H1 (cell line): Measurements from ENCODE around the gene SEPTIN2.

Experiments used
- HDAC2 ChIP-seq, 2 experiments: fragments of 300-600 bp in 1 of 2; sonication (generic) in 1 of 2; IDR thresholded peaks; 2 replicates each; pipeline ENCODE4 v1.6.1; 2011 to 2012; ENCODE audit warnings: low read depth in 2 of 2, low read length in 2 of 2, mild to moderate bottlenecking in 2 of 2, moderate library complexity in 2 of 2, borderline replicate concordance in 1 of 2, inconsistent platforms in 1 of 2
- YY1 ChIP-seq: IDR thresholded peaks from 2 replicates; pipeline ENCODE4 v1.6.1; 2011; ENCODE audit warnings: low read depth, mild to moderate bottlenecking, low read length
- TF ChIP-seq, protein P1 (sequence below), 3 experiments: IDR thresholded peaks; 1 replicate in 2 of 3; 2 replicates in 1 of 3; pipeline versions ENCODE4 v1.5.1 to v1.6.1; 2011; ENCODE audit warnings: low read length in 3 of 3, mild to moderate bottlenecking in 3 of 3, inconsistent platforms in 2 of 3, low read depth in 1 of 3, moderate library complexity in 1 of 3; ENCODE audit not compliant: insufficient read depth in 1 of 3; ENCODE audit errors: control extremely low read depth in 1 of 3

DNA sequence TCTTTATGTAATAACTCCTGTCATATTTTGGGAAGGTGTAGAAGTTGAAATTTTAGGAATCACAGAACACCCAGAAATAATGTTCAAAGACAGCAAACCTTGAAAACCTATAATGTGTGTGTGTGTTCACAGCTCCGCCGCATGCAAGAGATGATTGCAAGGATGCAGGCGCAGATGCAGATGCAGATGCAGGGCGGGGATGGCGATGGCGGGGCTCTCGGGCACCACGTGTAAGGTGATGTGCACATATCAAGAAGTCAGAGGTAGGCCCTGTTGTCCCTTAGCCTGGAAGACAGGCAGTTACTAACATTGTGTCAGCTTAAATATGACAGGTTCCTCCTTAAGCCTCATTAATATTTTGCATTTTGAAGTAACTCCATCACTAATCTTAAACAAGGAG is 34.2 kb downstream of the SEPTIN2 start:
- TF ChIP-seq, protein P1, sequence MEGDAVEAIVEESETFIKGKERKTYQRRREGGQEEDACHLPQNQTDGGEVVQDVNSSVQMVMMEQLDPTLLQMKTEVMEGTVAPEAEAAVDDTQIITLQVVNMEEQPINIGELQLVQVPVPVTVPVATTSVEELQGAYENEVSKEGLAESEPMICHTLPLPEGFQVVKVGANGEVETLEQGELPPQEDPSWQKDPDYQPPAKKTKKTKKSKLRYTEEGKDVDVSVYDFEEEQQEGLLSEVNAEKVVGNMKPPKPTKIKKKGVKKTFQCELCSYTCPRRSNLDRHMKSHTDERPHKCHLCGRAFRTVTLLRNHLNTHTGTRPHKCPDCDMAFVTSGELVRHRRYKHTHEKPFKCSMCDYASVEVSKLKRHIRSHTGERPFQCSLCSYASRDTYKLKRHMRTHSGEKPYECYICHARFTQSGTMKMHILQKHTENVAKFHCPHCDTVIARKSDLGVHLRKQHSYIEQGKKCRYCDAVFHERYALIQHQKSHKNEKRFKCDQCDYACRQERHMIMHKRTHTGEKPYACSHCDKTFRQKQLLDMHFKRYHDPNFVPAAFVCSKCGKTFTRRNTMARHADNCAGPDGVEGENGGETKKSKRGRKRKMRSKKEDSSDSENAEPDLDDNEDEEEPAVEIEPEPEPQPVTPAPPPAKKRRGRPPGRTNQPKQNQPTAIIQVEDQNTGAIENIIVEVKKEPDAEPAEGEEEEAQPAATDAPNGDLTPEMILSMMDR (IDR thresholded peaks at IDR 0.05; ENCODE audit: control extremely low read depth in 1 of 3, insufficient read depth in 1 of 3, low read depth in 1 of 3, low read length in 3 of 3) = no peak
- TF ChIP-seq YY1 (no peak), HDAC2 (IDR thresholded peaks at IDR 0.05; ENCODE audit: borderline replicate concordance in 1 of 2, low read depth in 2 of 2, low read length in 2 of 2) (no peak)
